HG03045 (cell line): ENCODE results near the gene GHR.

Experiments used
- ATAC-seq: cut with Tn5 transposase; IDR thresholded peaks from one replicate; pipeline ENCODE4 v1.9.1; 2021; ENCODE audit warnings: mild to moderate bottlenecking, moderate library complexity; ENCODE audit not compliant: unreplicated experiment

The GHR gene

DNA sequence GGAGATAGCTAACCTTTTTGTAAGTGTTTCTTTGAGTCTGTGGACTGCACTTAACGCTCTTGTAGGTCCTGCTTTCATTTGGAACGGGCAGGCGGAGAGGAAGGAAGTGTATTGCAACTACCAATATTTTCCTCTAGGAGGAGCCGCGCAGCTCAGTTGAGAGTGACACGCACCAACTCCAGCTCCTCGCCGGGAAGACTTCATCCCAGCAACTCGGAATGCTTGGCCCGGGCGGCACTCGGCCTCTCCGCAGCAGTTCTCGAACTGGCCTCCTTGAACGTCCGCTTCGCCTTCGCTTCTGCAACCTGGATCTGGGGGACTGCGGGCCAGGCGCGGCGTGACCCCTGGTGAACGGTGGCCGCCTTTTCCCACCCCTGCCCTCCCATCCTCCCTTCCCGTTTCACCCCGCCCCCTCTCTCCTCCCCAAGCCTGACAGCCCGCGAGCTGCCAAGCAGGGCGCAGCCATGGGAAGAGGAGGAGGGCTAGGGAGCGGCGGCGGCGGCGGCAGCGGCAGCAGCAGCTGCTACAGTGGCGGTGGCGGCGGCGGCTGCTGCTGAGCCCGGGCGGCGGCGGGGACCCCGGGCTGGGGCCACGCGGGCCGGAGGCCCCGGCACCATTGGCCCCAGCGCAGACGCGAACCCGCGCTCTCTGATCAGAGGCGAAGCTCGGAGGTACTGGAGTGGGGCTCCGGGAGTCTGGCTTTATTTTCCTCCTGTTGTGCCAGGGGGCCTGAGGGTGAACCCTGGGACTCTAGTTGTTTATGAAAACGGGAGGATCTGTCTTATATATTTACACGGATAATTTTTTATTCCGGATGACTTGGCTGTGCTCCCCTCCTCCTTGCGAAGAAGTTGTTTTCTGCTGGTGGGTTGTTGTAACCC lies at the start of gene GHR:
TSS of gene GHR (plus strand) at position 155 of the 881 bp plus-strand sequence. CDS start 142,436 bp downstream, outside the sequence.
- peak; percentile 70 for ATAC-seq

DNA sequence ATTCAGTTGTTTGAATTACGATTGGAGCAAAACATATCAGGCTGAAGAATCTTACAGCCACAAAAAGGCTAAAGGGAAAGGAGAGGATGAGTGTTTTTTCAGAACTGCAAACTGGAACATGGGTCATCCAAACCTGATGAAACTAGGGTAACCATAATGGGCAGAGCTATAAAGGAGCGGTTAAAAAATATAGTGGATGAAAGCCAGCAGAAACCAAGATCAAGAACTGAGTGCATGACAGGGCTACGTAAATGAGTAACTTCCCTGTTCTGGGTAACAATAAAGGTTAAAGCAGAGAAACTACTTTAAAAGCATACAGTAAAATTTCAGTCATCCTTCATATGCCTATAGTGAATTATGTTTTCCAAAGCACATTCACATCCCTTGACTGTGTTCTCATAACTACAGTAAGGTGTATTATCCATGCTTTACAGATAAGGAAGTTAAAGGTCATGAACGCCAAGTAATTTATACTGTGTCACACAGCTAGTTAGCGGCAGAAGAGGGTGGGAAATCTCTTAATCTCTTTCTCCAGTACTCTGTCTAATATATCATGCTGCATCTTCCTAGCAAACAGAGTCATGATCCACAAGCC lies 48.5 kb upstream of the GHR start:
- no peak for ATAC-seq

DNA sequence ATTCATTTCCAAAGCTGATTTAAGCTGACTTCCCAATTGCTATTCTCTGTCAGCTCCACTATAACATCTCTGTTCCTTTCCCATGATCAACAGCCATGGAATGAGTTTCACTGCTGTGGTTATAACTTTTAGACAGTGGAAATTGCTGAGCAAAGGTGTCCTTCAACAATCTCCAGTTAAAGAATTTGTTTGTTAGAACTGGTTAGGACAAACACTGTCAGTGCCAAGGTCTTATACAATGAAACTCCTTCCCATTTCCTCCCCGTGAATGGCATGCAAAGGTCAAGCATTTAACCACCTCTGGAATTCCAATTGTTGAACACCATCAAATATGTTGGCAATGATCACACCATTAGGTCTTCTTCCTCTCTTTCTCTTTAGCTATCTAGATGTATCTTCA lies 45.7 kb upstream of the GHR start:
- ATAC-seq, result no peak

DNA sequence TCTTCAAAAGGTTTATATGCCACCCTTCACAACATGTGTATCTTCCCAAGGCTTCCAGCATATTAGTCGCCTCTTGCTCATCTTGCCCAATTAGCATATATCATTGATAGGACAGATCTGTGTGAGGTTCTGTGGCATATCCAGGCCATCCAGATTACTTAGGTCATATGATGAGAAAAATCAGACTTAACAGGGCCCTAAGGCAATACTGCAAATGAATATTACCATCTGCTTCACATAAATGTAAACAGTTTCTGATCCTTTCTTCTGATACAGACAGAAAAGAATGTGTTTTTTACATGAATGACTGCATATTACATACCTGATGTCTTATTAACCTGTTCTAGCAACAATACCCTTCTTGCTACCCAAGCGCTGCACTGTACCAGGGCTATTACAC lies 41.3 kb upstream of the GHR start:
- ATAC-seq, result no peak

DNA sequence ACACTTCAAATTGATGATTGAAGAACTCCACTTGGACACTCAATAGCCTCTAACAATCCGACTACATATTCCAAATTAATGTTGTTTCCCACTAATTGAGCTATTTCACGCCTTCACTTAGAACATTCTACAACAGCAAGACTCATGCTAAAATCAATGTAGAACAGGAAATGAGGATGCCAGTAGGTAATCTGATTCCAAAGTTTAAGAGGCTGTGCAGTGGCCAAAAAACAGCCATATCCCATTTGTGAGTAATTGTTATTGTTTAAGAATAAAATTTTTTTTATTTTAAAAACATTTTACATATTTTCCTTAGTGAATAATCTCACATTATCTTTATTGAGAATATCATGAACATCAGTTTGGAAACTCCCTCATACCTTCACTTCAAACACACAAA lies 35.7 kb upstream of the GHR start:
- ATAC-seq, result no peak

DNA sequence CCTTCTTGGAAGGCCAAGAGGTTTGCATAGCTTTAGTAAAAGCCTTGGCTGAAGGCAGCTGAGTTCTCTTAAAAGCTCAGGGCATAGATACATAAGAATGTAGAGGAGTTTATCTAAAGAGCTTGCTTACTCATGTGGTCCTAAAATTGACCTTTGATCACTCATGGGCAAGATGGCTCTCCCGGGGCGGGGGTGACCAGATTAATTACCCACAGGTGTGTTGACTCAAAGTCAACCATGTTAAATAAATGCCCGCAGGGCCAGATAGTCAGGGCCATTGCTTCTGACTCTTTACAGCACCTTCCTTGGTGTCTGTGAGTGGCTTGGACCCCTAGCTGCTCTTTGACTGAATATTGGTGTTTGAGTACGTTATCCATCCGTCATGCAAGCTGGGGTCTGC lies 33.1 kb upstream of the GHR start:
- ATAC-seq, result no peak

DNA sequence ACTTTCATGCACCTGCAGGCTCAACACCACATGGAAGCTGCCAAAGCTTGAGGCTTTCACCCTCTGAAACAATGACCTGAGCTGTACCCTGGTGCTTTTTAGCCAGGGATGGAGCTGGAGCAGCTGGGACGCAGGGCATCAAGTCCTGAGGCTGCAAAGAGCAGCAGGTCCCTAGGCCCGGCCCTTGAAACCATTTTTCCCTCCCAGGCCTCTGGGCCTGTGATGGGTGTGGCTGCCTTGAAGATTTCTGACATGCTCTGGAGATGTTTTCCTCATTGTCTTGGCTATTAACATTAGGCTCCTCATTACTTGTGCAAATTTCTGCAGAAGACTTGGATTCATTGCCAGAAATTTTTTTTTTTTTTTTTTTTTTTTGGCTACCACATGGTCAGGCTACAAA lies 30.3 kb upstream of the GHR start:
- no peak for ATAC-seq

DNA sequence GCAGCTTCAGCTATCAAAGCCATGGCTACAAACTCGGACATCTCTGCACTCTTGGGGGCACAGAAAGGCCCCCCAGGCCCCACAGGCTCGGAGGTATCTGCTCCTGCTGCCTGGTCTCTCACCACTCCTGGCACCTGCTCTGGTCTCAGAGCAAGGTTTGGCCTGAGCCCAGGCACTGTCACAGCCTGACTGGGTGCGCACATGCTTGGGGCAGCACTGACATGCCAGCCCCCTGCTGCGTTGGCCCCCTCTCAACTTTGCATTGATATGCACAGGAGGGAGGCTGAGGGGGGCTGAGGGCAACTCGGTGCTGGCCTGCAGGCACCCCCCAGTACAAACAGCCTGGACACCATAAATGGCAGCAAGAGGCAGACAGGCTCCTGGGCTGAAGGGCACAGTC lies 27.1 kb upstream of the GHR start:
- no peak for ATAC-seq

DNA sequence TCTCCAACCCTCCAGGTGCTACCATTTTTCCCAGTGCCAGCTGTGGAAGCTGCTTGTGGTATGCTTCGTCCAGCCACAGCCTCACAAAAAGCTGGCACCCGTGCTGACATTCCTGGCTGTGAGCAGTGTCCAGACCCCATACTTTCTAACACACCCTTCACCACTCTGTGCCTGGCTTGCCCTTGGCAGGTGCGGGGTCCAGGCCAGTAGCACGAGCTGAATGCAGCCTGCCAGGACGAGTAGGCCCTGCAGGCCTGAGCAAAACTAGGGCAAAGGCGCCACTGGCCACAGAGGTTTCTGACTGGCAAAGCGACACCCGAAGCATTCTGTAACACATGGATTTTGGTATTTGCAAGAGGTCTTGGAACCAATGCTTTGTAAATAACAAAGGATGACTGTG lies 26.0 kb upstream of the GHR start:
- ATAC-seq, result no peak

DNA sequence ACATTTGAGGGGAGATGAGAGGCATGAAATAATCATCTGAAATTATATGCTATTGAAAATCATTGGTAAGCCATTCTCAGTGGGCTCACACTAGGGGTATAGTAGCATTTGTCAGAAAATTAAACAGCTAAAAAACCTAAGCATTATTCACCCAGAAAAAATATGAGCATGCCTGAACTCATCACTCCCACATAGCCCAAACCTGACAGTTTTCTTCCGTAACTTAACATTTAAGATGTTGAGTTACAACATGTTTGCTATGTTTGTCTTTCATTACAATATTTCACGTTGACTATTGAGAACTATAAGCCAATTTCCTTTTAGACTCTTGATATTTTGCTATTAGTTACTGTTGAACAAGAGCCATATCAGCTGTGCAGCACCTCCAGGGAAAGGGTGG lies 23.5 kb upstream of the GHR start:
- no peak for ATAC-seq

DNA sequence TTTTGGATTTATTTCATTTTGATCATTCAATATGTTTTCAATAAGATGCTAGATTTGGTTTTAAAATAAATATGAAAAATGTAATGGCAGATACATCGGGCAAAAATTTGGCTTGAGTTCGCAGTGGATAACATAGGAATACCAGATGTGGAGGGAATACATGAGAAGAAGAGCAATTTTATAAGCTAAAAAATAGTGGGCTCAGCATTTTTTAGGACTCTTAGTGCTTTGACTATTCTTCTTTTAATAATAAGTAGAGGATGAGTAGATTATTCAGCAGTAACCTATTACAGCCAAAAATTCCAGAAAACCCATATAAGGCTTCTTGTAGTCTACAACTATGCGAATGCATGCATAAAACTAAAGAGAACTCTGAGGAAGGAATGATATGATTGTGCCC lies 22.8 kb upstream of the GHR start:
- ATAC-seq, result no peak

DNA sequence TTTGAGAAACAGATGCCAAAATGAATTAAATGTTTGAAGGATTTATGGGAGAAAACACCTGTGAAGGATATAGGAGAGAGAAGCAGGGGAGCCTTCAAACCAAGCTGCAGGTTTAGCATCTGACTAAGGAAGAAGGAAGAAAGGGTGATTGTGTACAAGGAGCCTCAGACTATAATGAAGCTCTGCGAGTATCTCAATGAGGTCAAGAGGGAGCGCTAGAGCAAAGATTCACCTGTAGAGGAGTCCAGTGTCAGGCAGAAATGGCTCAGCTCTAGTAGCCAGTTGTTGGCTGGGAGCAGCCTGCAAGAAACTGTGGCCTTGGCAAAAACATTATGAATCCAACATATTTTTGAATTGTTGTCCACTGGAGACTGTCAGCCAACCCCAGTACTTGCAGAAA lies 20.0 kb upstream of the GHR start:
- ATAC-seq, result no peak

DNA sequence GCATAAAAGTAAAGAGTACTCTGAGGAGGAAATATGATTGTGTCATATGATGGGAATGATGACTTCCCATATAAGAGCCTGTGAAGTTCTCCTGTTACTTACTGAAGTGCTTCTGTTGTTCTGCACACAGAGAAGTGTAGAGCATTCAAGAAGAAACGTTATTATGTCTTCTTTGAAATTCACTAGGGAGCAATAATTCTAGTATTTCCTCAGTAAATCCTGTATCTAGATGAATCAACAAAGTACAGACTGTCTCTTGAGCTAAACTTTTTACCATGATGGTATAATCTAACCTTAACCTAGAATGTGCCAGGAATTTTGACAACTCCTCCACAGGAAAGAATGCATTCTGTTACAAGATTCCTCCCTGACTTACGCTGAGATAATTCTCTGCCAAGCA lies 18.9 kb upstream of the GHR start:
- no peak for ATAC-seq

DNA sequence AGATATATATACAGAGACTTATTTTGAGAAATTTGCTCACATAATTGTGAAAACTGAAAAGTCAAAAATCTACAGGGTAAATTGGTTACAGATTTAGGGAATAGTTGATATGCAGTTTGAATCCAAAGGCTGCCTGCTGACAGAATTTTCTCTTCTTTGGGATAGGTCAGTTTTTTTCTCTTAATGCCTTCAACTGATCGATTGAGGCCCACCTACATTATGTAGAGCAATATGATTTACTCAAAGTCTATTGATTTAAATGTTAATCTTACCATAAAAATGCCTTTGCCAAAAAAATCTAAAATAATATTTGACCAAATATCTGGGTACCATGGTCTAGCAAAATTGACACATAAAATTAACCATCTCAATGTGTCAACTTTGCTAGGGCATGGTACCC lies 3.9 kb upstream of the GHR start:
- no peak for ATAC-seq

DNA sequence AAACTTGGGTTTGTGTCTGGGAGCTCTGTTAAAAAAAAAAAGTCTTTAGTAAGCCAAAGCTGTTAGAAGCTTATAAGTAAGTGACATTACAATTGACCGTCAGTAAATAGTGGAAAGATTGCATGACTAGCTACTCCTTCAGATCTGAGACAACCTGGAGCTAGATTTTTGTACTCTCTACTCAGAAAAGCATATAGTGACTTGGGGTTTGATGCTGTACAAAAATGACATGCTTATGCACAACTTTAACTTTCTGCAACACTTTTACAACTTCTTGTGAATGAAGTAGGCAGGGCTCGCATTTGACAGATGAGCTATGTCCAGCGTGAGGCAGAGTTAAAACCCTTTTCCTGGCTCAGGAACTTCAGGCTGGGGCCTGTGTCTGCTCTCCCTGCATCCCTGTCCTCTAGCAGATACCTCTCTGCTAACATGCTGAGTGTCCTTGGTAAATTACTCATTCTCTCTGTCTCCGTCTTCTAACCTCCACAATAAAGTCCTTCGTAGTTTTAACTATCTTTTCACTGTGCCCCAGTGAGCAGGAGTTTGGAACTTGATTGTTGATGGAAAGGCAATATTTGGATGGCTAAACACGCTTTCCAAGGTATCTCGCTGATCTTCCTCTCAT lies 471 bp upstream of the GHR start:
- ATAC-seq, result no peak

DNA sequence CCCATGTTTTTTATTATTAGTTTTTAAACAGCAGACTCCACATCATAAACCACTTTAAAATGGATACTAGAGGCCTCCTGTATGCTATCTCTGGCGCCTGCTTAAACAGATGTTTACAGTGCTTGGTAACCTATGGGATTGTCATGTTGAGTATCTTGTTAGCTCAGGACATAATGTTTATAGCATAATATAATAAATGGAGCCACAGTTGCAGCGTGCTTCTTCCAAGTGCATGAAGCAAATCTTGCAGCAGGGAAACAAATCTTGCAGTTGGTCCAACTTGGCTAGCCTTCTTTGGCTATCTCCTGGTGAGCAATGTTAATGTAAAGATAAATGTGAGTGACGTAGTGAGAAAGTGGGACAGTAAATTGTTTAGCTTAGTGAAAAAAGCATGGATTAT lies 2.8 kb downstream of the GHR start:
- ATAC-seq, result no peak

DNA sequence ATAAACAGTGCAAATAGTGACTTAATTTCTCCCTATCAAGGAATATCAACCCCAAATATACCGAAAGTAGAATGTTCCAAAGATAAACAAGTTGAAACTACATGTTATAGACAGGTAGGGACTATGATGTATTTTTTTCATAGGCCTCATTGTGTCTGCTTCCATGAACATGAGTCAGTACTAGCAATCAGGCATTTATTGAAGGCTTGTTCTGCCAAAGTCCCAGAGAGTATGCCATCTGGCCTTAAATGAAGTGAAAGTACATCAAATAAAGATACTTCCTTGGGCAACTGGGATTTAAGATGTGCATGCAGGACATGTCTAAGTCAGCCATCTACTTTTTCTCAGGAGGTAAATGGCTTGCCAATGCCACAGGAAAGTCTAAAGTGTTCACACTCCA lies 6.5 kb downstream of the GHR start:
- no peak for ATAC-seq

DNA sequence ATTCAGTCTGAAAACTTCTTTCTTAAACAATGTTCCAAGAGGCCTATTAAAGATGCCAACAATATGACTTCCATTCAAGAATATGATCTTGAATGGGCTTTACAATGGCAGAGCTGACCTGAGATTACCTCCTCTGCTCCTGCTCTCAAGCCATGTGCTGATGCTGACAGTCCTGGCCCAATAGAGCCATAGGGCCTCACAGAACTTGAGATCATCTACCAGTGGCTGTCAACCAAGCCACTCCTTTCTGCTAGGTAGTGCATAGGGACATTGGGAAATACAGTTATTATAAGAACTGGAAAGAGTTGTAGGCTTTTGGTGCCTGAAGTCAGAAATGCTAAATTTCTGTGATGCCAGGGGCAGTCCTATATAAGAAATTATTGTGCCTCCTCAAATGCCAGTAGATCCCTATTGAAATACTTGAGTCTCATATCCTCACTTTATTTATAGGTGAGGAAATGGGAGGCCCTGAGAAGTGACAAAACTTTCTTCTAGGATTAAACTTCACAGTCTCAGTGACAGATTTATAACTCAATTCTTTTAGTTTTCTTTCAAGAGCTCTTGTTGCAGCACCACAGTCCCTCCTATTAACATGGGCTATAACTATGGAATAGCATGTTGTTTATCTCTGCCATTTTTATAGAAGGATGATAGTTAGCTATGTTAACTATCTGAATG lies 10.9 kb downstream of the GHR start:
- no peak for ATAC-seq

DNA sequence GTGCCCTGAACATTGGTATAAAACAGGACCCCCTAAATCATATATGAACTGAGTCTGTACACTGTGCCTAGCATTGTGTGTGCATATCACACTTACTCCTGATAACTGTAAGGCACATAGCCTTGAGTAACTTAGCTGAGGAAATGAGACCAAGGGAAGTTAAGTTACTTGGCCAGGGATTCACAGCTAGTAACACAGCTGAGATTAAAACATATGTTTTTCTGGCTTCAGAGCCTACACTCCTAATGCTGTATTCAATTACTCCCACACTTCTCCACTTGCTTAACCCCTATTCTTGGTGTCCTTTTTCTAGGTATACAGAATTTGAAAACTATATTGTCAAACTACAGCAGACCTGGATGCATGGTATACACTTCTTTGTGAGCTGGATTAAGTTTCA lies 12.8 kb downstream of the GHR start:
- no peak for ATAC-seq

DNA sequence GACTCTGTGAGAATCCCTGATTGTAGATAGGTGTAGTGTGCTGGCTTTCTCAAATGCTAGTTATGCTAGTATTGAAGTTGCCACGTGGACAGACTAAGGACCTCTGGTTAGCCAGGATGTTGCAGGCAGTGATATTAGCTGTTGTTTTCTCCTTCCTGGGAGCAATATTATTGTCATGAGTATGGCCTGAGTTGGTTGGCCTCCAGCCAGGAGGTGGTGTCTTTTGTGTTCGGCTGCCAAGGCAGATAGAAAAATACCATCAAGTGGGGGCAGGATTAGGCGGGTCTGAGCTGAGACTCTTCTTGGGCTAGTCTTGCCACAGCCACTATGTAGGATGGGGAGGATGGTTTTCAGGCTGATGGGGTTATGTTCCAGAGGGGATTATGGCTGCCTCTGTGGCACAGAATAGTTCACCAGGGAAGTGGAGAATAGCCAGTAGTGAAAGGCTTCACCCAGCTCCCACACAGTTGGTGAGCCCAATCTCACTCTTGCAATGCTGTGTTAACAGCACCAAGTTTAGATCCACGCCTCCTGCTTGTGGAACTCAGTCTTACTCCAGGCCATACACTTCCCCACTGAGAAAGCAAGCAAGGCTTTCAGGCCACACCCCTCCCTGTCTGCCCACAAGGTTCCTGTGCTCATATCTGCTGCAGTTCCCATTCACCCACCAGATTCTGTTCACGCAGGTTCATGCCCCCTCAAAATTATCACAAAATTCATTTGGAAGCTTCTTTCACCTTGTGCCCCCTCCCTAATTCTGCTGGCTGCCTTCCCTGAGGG lies 31.2 kb downstream of the GHR start:
- ATAC-seq, result no peak

DNA sequence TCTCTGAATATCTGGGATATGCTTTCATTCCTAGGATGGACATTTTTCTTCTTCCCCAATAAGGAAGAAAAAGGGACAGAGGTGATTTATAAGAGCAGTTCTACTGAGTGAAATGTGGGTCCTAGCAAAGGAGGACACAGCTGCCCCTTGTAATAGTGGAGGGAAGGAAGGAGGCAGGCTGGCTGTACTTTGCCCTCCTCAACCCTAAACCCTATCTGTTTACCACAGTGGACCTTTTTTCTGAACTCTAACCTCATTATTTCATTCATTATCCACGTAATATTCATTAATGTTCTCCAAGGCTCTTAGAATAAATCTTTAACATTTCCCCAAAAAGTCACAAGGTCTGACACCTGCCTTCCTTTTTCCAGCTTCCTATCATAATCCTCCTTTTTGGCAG lies 37.8 kb downstream of the GHR start:
- no peak for ATAC-seq
